Body of pancreas (tissue), 4 donors: ENCODE results near the gene FCHSD2. TPM values are rescaled to one million over a fixed set of nuclear protein-coding genes. Genes with fewer than 3 reads are reported as not detected.

Experiments used
- ATAC-seq: fragments of 150-250 bp; one replicate; pipeline ENCODE4 v1.9.1; 2016
- DNase-seq, 4 donors: peaks; one replicate each; pipeline ENCODE4 v3.0.0-alpha.2; 2019
- H3K27ac ChIP-seq, 4 donors: fragments of 200-600 bp; sonication (generic); 1 replicate in 3 of 4; 2 replicates in 1 of 4; pipeline versions ENCODE4 v1.5.1 to v1.6.1; 2016 to 2019; ENCODE audit warnings: mild to moderate bottlenecking in 1 of 4, mixed read lengths in 1 of 4, moderate library complexity in 1 of 4
- H3K27me3 ChIP-seq, 2 donors: fragments of 200-600 bp; sonication (generic); one replicate each; pipeline ENCODE4 v1.6.0; 2016; ENCODE audit warnings: mild to moderate bottlenecking in 1 of 2
- H3K36me3 ChIP-seq, 2 donors: fragments of 200-600 bp; sonication (generic); replicated peaks in 1 of 2; 2 replicates each; pipeline ENCODE4 v1.5.1; 2016; ENCODE audit warnings: low read depth in 2 of 2; ENCODE audit not compliant: insufficient read depth in 1 of 2
- H3K4me1 ChIP-seq: fragments of 200-600 bp; sonication (generic); one replicate; pipeline ENCODE4 v1.6.0; 2016
- H3K4me3 ChIP-seq, 2 donors: fragments of 200-600 bp; sonication (generic); 1 replicate in 1 of 2; 2 replicates in 1 of 2; pipeline ENCODE4 v1.5.1; 2016 to 2019
- H3K9me3 ChIP-seq, 3 donors: fragments of 200-600 bp; sonication (generic); 1 replicate in 2 of 3; 2 replicates in 1 of 3; pipeline ENCODE4 v1.5.1; 2016
- CTCF ChIP-seq, 7 experiments: fragments of 450-650 bp in 4 of 7; fragments of 200-600 bp in 3 of 7; sonication (generic) in 3 of 7; IDR thresholded peaks; one replicate each; pipeline ENCODE4 v1.5.1; 2016 to 2019; ENCODE audit warnings: antibody characterized with exemption in 7 of 7
- POLR2A ChIP-seq, 3 donors: fragments of 450-650 bp; IDR thresholded peaks; one replicate each; pipeline ENCODE4 v1.6.1; 2016; ENCODE audit warnings: antibody characterized with exemption in 3 of 3, mild to moderate bottlenecking in 2 of 3
- WGBS, 2 donors: methylation state at CpG; one replicate each; pipeline ENCODE4 v1.1.5; 2017; 5-methylcytosine and 5-hydroxymethylcytosine counted together
- intact Hi-C: fragments of 100-400 bp; cut with DNase I; formaldehyde crosslinking; loops from one replicate; pipeline ENCODE4 v1.15.1; 2023
- total RNA-seq, 2 donors: library from RNA; depleted of rRNA; stranded (reverse); fragments of >200 nt; gene quantifications; one replicate each; pipeline ENCODE4 v1.1.0, GENCODE V29; 2016

FCHSD2 gene
- total RNA-seq, 2 donors from 2014 or later: 7.3 to 8.0 TPM

- intact Hi-C loops: no loop called here
- H3K27ac ChIP-seq: peak overlapping the region in 1 of 4 donors; percentile 70
- peaks cover 0 to 2% of the 10 kb centered on the region in 2 donors for H3K36me3 ChIP-seq
Measured at GRCh38 chr11:72823105-72823804, 318.9 kb downstream of the FCHSD2 start.

DNA sequence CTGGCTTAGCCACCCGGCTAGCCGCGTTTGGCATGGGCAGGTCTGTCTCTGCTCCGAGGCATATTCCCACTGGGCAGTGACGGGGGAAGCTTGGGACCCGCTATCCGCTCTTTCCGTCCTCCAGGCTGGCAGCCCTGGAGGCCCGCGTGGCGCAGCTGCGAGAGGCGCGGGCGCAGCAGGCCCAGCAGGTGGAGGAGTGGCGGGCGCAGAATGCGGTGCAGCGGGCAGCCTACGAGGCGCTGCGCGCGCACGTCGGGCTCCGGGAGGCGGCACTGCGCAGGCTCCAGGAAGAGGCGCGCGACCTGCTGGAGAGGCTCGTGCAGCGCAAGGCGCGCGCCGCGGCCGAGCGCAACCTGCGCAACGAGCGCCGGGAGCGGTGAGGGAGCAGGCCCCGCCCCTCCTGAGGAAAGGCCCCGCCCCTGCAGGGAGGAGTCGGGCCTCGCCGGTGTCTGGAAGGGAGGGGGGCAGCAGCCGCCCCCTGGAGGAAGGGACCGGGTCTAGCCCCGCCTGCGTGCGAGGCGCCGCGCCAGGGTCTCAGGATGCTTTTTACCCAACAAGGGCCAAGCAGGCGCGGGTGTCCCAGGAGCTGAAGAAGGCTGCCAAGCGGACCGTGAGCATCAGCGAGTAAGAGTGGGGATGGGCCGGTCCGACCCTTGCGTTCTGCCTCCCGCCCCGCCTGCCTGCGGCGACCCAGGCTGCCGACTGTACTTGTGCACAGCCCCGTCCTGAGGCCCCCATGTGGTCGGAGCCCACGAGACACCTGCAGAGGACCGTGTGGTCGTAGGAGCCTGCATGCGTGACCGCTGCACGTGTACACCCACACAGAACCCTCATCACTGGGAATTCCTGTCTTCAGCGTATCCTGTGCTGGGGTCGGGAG, 320.0 kb downstream of the FCHSD2 start:
- 22 to 60% methylated on average over 1 to 54 of the region's 82 CpGs for WGBS, 2 donors
- DNase-seq (peak; percentile 92 to 96 (median 93)), ATAC-seq (peak; percentile 91)
- Histone ChIP-seq H3K36me3 (peaks cover 0 to 2% of the 10 kb centered on the region in 2 donors), H3K27ac (peak overlapping the region in 3 of 4 donors; percentile 48 to 70 (median 50)), H3K27me3 (no peaks in the 10 kb centered on the region), H3K4me1 (peaks cover 17% of the 10 kb centered on the region), H3K4me3 (no peak overlapping the region), H3K9me3 (no peaks in the 10 kb centered on the region)
- TF ChIP-seq POLR2A (IDR thresholded peaks at IDR 0.05) (peak; percentile 71 to 82 (median 78)), CTCF (IDR thresholded peaks at IDR 0.05) (peak in 5 of 7 experiments; percentile 12 to 79 (median 38))
- intact Hi-C loops: no loop called here

More at GRCh38 chr11:72823105-72823804, 318.9 kb downstream of the FCHSD2 start:
- Histone ChIP-seq H3K4me1 (peaks cover 17% of the 10 kb centered on the region), H3K9me3 (no peaks in the 10 kb centered on the region), H3K27me3 (no peaks in the 10 kb centered on the region), H3K4me3 (no peak overlapping the region)
- 86 to 88% methylated on average over 8 to 9 of the region's 9 CpGs for WGBS, 2 donors
- TF ChIP-seq CTCF (IDR thresholded peaks at IDR 0.05) (no peak), POLR2A (IDR thresholded peaks at IDR 0.05) (no peak)
- ATAC-seq (no peak), DNase-seq (peak in 1 of 4 donors; percentile 16)

DNA sequence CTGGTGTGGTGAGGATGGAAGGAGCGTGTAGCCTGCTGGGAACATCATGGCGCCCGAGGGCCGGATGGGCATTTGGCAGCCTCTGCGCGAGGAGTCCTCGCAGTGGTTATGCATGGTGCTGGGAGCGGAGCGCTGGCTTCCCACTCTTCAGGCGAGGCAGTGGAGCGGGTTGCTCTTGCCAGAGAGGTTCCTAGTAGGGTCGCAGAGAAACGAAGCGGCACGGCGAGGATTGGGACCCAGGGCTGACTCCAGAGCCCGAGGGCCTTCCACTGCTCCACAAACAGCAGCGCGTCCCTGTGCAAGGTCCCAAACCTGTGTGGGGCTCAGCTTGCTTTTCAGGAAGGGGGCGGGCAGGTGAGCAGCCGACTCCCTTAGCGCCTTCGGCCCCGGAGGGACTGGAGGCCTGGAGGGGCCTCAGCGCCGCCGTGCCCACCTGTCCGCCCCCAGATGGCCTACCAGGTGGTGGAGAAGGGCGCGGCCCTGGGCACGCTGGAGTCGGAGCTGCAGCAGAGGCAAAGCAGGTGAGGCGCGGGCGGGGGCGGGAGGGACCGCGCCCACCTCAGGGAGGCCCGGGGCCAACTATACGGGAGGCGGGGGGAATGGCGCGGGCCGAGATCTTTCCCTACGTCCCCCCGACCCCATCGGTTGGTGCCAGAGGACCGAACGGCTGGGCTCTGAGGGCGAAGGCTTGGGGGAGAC, 320.7 kb downstream of the FCHSD2 start:
- intact Hi-C loops: no loop called here
- peak in 2 of 4 donors; percentile 34 to 39 for DNase-seq
- no peak overlapping the region for H3K4me3 ChIP-seq
- 39 to 96% methylated on average over 14 to 50 of the region's 50 CpGs for WGBS, 2 donors
- ATAC-seq: peak; percentile 10
- H3K4me1 ChIP-seq: peaks cover 17% of the 10 kb centered on the region
- peak overlapping the region in 3 of 4 donors; percentile 48 to 70 (median 50) for H3K27ac ChIP-seq
- H3K27me3 ChIP-seq: no peaks in the 10 kb centered on the region
- TF ChIP-seq CTCF (IDR thresholded peaks at IDR 0.05): no peak
- peaks cover 0 to 2% of the 10 kb centered on the region in 2 donors for H3K36me3 ChIP-seq
- H3K9me3 ChIP-seq: no peaks in the 10 kb centered on the region

DNA sequence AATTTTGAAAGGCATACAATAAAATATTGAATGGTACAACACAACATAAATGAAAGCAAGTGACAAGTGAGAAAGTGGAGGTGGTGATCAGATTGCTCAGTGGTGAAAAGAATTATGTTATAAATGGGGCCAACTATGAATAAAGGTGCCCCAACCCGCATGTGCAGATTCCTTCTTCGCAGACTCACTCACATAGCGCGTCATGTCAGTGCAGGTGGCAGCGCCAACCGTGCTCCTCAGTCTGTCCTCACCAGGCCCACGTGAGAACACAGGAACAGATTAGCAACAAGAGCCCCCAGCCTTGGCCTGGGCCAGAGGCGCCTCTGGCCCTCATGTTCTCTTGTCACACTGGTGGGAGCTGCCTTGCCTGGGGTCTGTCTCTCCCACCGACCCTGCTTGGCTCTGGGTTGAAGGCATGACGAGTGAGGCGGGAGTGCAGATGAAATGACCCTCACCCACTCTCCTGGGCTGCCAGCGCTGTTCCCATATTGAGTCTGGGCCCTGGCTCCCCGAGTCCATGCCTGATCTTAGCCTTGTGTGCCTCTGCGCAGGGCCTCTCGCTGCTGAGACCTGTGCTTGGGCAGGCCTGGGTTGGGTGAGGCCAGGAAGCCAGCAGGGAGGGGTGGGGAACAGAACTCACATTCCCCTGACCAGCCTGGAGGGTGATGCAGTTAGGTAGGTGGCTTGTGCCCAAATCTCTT, 321.5 kb downstream of the FCHSD2 start:
- Histone ChIP-seq H3K27me3 (no peaks in the 10 kb centered on the region), H3K9me3 (no peaks in the 10 kb centered on the region), H3K4me3 (no peak overlapping the region), H3K27ac (no peak overlapping the region), H3K36me3 (peaks cover 0 to 2% of the 10 kb centered on the region in 2 donors), H3K4me1 (peaks cover 19% of the 10 kb centered on the region)
- TF ChIP-seq CTCF (IDR thresholded peaks at IDR 0.05) (no peak), POLR2A (IDR thresholded peaks at IDR 0.05) (no peak)
- no peak for DNase-seq
- intact Hi-C loops: no loop called here
- WGBS, 2 donors: 93 to 94% methylated on average over 15 of the region's 15 CpGs
- ATAC-seq: no peak
